H1 (cell line): Measurements from ENCODE around the gene CHI3L2. TPM values are rescaled to one million over a fixed set of nuclear protein-coding genes. Genes with fewer than 3 reads are reported as not detected.

Source experiments
- CTCF ChIA-PET: fragments of 300-600 bp; sonication (Branson Sonifier 250); formaldehyde crosslinking; loops from one replicate; lab custom pipeline; 2021; ENCODE audit not compliant: partially characterized antibody; lab: Charles Lee
- POLR2A ChIA-PET: fragments of 300-600 bp; sonication (Branson Sonifier 250); formaldehyde crosslinking; loops from one replicate; lab custom pipeline; 2021; ENCODE audit warnings: inconsistent platforms; ENCODE audit not compliant: partially characterized antibody; lab: Charles Lee
- DNase-seq, 2 experiments: peaks; one replicate each; pipeline versions ENCODE4 v3.0.0 to v3.0.0-alpha.2; 2010 to 2022; ENCODE audit warnings: low spot score in 2 of 2, low read depth in 1 of 2, mixed read lengths in 1 of 2
- FAIRE-seq: peaks from 2 replicates; lab custom pipeline; 2011; peaks lifted over from hg19 to GRCh38; lab: Jason Lieb, UNC
- H2AFZ ChIP-seq: 2 replicates; pipeline ENCODE4 v1.8.1; 2012; ENCODE audit warnings: low read length, inconsistent platforms
- H2AK5ac ChIP-seq: 2 replicates; pipeline ENCODE4 v1.6.1; 2013; ENCODE audit warnings: low read depth, low read length
- H2BK120ac ChIP-seq: replicated peaks from 2 replicates; pipeline ENCODE3; 2013; ENCODE audit warnings: low read depth, low read length, inconsistent platforms
- H2BK12ac ChIP-seq: 2 replicates; pipeline ENCODE4 v1.6.1; 2013; ENCODE audit warnings: low read depth, low read length
- H2BK15ac ChIP-seq: 2 replicates; pipeline ENCODE4 v1.6.1; 2013; ENCODE audit warnings: low read length
- H2BK20ac ChIP-seq: 2 replicates; pipeline ENCODE4 v1.6.1; 2013; ENCODE audit warnings: low read length
- H2BK5ac ChIP-seq: 2 replicates; pipeline ENCODE4 v1.6.1; 2013; ENCODE audit warnings: low read depth, low read length
- H3K14ac ChIP-seq: 2 replicates; pipeline ENCODE4 v1.6.1; 2013; ENCODE audit warnings: inconsistent platforms; ENCODE audit not compliant: insufficient read length
- H3K18ac ChIP-seq: 2 replicates; pipeline ENCODE4 v1.6.1; 2013; ENCODE audit warnings: low read length; ENCODE audit errors: extremely low read depth
- H3K23ac ChIP-seq: 2 replicates; pipeline ENCODE4 v1.6.1; 2013; ENCODE audit warnings: inconsistent platforms; ENCODE audit not compliant: insufficient read length
- H3K23me2 ChIP-seq: 2 replicates; pipeline ENCODE4 v1.6.1; 2013; ENCODE audit warnings: low read depth, low read length
- H3K27ac ChIP-seq: 2 replicates; pipeline ENCODE4 v1.6.1; 2011; ENCODE audit warnings: low read depth, low read length, inconsistent platforms
- H3K27me3 ChIP-seq, 4 experiments: replicated peaks in 1 of 4; 1 replicate in 1 of 4; 2 replicates in 3 of 4; pipeline versions ENCODE4 v1.6.1 to v1.8.1; 2011 to 2013; ENCODE audit warnings: low read length in 3 of 4, mild to moderate bottlenecking in 3 of 4, inconsistent platforms in 2 of 4, mixed read lengths in 2 of 4, moderate library complexity in 1 of 4; ENCODE audit not compliant: control insufficient read depth in 3 of 4, insufficient read depth in 3 of 4; ENCODE audit errors: extremely low read depth in 1 of 4
- H3K36me3 ChIP-seq, 4 experiments: 2 replicates each; pipeline versions ENCODE4 v1.6.1 to v1.8.1; 2011 to 2013; ENCODE audit warnings: mild to moderate bottlenecking in 4 of 4, low read length in 3 of 4, moderate library complexity in 2 of 4, control low read depth in 1 of 4, inconsistent platforms in 1 of 4; ENCODE audit not compliant: insufficient read depth in 4 of 4, control insufficient read depth in 2 of 4
- H3K4ac ChIP-seq: replicated peaks from 2 replicates; pipeline ENCODE3; 2013; ENCODE audit warnings: low read length, low read depth, mixed read lengths, inconsistent platforms; ENCODE audit not compliant: insufficient read length
- H3K4me1 ChIP-seq, 4 experiments: replicated peaks in 1 of 4; 1 replicate in 1 of 4; 2 replicates in 3 of 4; pipeline versions ENCODE4 v1.6.1 to v1.8.1; 2011 to 2013; ENCODE audit warnings: low read length in 3 of 4, inconsistent platforms in 2 of 4, mixed read lengths in 1 of 4; ENCODE audit not compliant: insufficient read depth in 4 of 4, control insufficient read depth in 3 of 4
- H3K4me2 ChIP-seq, 2 experiments: 2 replicates each; pipeline versions ENCODE4 v1.6.1 to v1.8.1; 2011 to 2013; ENCODE audit warnings: low read depth in 2 of 2, low read length in 2 of 2, control low read depth in 1 of 2, inconsistent platforms in 1 of 2, mild to moderate bottlenecking in 1 of 2; ENCODE audit not compliant: insufficient read depth in 1 of 2
- H3K4me3 ChIP-seq, 4 experiments: fragments of 200-600, 300-600 bp in 1 of 4; sonication (generic), shearing (Covaris generic), sonication (Bioruptor Twin) in 1 of 4; 2 replicates each; pipeline versions ENCODE4 v1.5.1 to v1.8.1; 2011 to 2016; ENCODE audit warnings: low read length in 4 of 4, low read depth in 3 of 4, control low read depth in 2 of 4, inconsistent platforms in 2 of 4, mild to moderate bottlenecking in 2 of 4, mixed read lengths in 1 of 4, moderate library complexity in 1 of 4; ENCODE audit not compliant: insufficient read depth in 2 of 4; ENCODE audit errors: extremely low read depth in 1 of 4
- H3K56ac ChIP-seq: replicated peaks from 2 replicates; pipeline ENCODE3; 2013; ENCODE audit warnings: low read depth, mild to moderate bottlenecking, mixed read lengths, low read length, inconsistent platforms; ENCODE audit not compliant: insufficient read length
- H3K79me1 ChIP-seq: 2 replicates; pipeline ENCODE4 v1.6.1; 2013; ENCODE audit warnings: low read depth, low read length, control low read depth
- H3K79me2 ChIP-seq, 2 experiments: 2 replicates each; pipeline versions ENCODE4 v1.6.1 to v1.8.1; 2012 to 2013; ENCODE audit warnings: low read length in 2 of 2, mild to moderate bottlenecking in 2 of 2, inconsistent platforms in 1 of 2; ENCODE audit not compliant: insufficient read depth in 2 of 2, control insufficient read depth in 1 of 2
- H3K9ac ChIP-seq, 4 experiments: replicated peaks in 1 of 4; 1 replicate in 1 of 4; 2 replicates in 3 of 4; pipeline versions ENCODE4 v1.6.1 to v1.8.1; 2011 to 2013; ENCODE audit warnings: low read depth in 3 of 4, low read length in 3 of 4, control low read depth in 2 of 4, mild to moderate bottlenecking in 2 of 4, moderate library complexity in 2 of 4, inconsistent platforms in 1 of 4; ENCODE audit errors: extremely low read depth in 1 of 4
- H3K9me3 ChIP-seq, 2 experiments: 2 replicates each; pipeline versions ENCODE4 v1.6.1 to v1.8.1; 2012 to 2013; ENCODE audit warnings: mild to moderate bottlenecking in 2 of 2, moderate library complexity in 2 of 2, control low read depth in 1 of 2, inconsistent platforms in 1 of 2, low read depth in 1 of 2, low read length in 1 of 2, mixed read lengths in 1 of 2; ENCODE audit not compliant: insufficient read depth in 2 of 2
- H4K20me1 ChIP-seq, 2 experiments: replicated peaks in 1 of 2; 2 replicates each; pipeline versions ENCODE3 to v1.8.1; 2011 to 2013; ENCODE audit warnings: inconsistent platforms in 2 of 2, low read length in 2 of 2, mild to moderate bottlenecking in 1 of 2; ENCODE audit not compliant: insufficient read depth in 2 of 2, control insufficient read depth in 1 of 2
- H4K5ac ChIP-seq: 2 replicates; pipeline ENCODE4 v1.6.1; 2013; ENCODE audit warnings: low read length, low read depth, mixed read lengths, inconsistent platforms; ENCODE audit not compliant: insufficient read length
- H4K8ac ChIP-seq: 2 replicates; pipeline ENCODE4 v1.8.0; 2013; ENCODE audit warnings: mild to moderate bottlenecking, moderate library complexity, low read length, inconsistent platforms; ENCODE audit not compliant: insufficient read depth; ENCODE audit errors: extremely low read depth
- H4K91ac ChIP-seq: replicated peaks from 2 replicates; pipeline ENCODE3; 2013; ENCODE audit warnings: low read length, mixed read lengths, inconsistent platforms; ENCODE audit not compliant: insufficient read length
- CEBPB ChIP-seq: IDR thresholded peaks from 2 replicates; pipeline ENCODE4 v1.6.1; 2012; ENCODE audit warnings: low read depth, low read length
- CTCF ChIP-seq, 3 experiments: IDR thresholded peaks; 1 replicate in 2 of 3; 2 replicates in 1 of 3; pipeline versions ENCODE4 v1.5.1 to v1.6.1; 2011; ENCODE audit warnings: low read length in 3 of 3, mild to moderate bottlenecking in 3 of 3, inconsistent platforms in 2 of 3, low read depth in 1 of 3, moderate library complexity in 1 of 3; ENCODE audit not compliant: insufficient read depth in 1 of 3; ENCODE audit errors: control extremely low read depth in 1 of 3
- JUND ChIP-seq: IDR thresholded peaks from 2 replicates; pipeline ENCODE4 v1.6.1; 2011; ENCODE audit warnings: mild to moderate bottlenecking, improper control_type of control experiment, low read length
- SIX5 ChIP-seq: IDR thresholded peaks from 2 replicates; pipeline ENCODE4 v1.6.1; 2011; ENCODE audit warnings: mild to moderate bottlenecking, low read depth, low read length
- WGBS, 2 experiments: shearing (Covaris generic) in 1 of 2; methylation state at CpG; one replicate each; pipeline versions ENCODE4 v1.1.6 to v1.1.7; 2013 to 2015; ENCODE audit warnings: low lambda C conversion rate in 2 of 2, mixed read lengths in 2 of 2, inconsistent platforms in 1 of 2, low coverage in 1 of 2, missing lambda C conversion rate in 1 of 2; ENCODE audit not compliant: insufficient replicate concordance in 2 of 2, insufficient coverage in 1 of 2, insufficient read length in 1 of 2; ENCODE audit errors: extremely low coverage in 1 of 2, missing lambda C conversion rate in 1 of 2; 5-methylcytosine and 5-hydroxymethylcytosine counted together
- polyA plus RNA-seq, 7 experiments: library from polyadenylated mRNA; depleted of rRNA in 3 of 7; stranded (reverse) in 5 of 7; unstranded in 2 of 7; fragments of >200 nt in 5 of 7; fragments of 200-250 nt in 2 of 7; gene quantifications; 1 replicate in 5 of 7; 2 replicates in 1 of 7; 4 replicates in 1 of 7; pipeline versions ENCODE4 v1.2.1 to v1.2.3, GENCODE V29; 2011 to 2013; ENCODE audit warnings: missing spikeins in 2 of 7, mixed read lengths in 2 of 7
- total RNA-seq: library from RNA; stranded (reverse); fragmentation: NEBNext Ultra II Directional; extraction: Animal tissue kit (Norgen Biotek cat#: 25700); gene quantifications from 2 replicates; pipeline ENCODE4 v1.2.1, GENCODE V29; 2021

CHI3L2 gene
- total and polyA plus RNA-seq, 2 of the 8 experiments (the other 6 are each of a cell fraction or from before 2014, with no cell fraction given): not detected

GRCh38 chr1:111234866-111235265, 7.4 kb downstream of the CHI3L2 start:
- Histone ChIP-seq H4K20me1 (no peaks in the 10 kb centered on the region), H2BK12ac (no peak overlapping the region), H3K18ac (no peak overlapping the region), H2BK120ac (no peak overlapping the region), H2BK15ac (no peak overlapping the region), H2BK5ac (no peak overlapping the region), H3K9me3 (no peaks in the 10 kb centered on the region), H3K27ac (no peak overlapping the region), H3K27me3 (no peaks in the 10 kb centered on the region; a peak in 1 of 7 replicates), H3K79me2 (no peaks in the 10 kb centered on the region), H3K79me1 (no peaks in the 10 kb centered on the region), H3K4me2 (no peak overlapping the region), H4K8ac (no peak overlapping the region), H3K14ac (no peak overlapping the region), H3K36me3 (no peaks in the 10 kb centered on the region), H3K4ac (no peak overlapping the region), H4K91ac (no peak overlapping the region), H2AFZ (no peak overlapping the region), H3K56ac (no peak overlapping the region), H3K23me2 (no peaks in the 10 kb centered on the region), H3K9ac (no peak overlapping the region), H2BK20ac (no peak overlapping the region), H4K5ac (no peak overlapping the region), H3K23ac (no peak overlapping the region), H3K4me1 (peaks cover 0 to 4% (median 0%) of the 10 kb centered on the region in 4 experiments; a peak in 2 of 7 replicates), H2AK5ac (no peak overlapping the region), H3K4me3 (no peak overlapping the region)
- FAIRE-seq: no peak
- no peak for DNase-seq
- ChIA-PET CTCF (interaction anchor here (2.6 kb wide), 1 partner anchor 12 kb away, joined by 9 read pairs; no protein-coding TSS in a partner anchor), POLR2A (interaction anchor here (0.6 kb wide), 1 partner anchor 1131 kb away, joined by 3 read pairs; no protein-coding TSS in a partner anchor)
- WGBS, 2 experiments: 89% methylated on average over 3 of the region's 3 CpGs; no CpG with 5 or more reads in 1 of the 2 experiments
- TF ChIP-seq CEBPB (no peak), CTCF (IDR thresholded peaks at IDR 0.05; ENCODE audit: control extremely low read depth in 1 of 3, insufficient read depth in 1 of 3, low read depth in 1 of 3, low read length in 3 of 3) (no peak), SIX5 (no peak), JUND (no peak)
